ENCODE measurements around the gene ZNF787.

DNA sequence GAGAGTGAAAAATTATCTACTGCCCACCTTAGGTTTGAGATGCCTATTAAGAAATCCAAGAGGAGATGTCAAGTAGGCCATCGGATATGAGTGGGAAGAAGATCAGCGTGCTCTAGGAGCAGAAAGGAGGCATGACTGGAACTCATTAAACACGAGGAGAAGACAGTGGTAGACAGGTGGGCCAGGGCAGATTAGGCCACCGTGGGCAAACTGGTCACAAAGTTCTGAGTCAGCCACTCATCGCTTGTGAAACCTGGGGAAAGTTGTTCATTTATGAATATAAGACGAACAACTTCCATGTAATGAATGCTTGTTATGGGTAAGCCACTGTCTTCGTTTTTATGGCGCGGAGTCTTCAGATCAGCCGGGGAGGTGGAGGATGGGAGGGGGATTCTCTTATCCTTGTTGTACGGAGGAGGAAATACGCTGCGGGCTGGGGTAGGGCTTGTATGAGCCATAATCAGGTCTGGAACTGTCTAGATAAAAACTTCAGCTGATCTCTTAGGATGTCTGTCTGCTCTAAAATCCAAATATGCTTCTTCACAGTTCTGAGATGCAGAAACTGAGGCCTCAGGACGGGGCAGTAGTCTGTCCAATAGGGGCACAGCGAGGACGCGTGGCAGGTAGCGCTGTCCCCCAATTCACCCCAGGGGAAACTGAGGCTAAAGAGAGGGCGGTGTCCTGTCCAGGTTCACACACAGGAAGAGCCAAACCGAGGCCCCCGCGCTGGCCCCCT lies 18.9 kb upstream of the ZNF787 start:
- TF ChIP-seq, protein P1, sequence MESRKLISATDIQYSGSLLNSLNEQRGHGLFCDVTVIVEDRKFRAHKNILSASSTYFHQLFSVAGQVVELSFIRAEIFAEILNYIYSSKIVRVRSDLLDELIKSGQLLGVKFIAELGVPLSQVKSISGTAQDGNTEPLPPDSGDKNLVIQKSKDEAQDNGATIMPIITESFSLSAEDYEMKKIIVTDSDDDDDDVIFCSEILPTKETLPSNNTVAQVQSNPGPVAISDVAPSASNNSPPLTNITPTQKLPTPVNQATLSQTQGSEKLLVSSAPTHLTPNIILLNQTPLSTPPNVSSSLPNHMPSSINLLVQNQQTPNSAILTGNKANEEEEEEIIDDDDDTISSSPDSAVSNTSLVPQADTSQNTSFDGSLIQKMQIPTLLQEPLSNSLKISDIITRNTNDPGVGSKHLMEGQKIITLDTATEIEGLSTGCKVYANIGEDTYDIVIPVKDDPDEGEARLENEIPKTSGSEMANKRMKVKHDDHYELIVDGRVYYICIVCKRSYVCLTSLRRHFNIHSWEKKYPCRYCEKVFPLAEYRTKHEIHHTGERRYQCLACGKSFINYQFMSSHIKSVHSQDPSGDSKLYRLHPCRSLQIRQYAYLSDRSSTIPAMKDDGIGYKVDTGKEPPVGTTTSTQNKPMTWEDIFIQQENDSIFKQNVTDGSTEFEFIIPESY (CRISPR knock-in tag; IDR thresholded peaks at IDR 0.05): no peak
- TF ChIP-seq, protein P2, sequence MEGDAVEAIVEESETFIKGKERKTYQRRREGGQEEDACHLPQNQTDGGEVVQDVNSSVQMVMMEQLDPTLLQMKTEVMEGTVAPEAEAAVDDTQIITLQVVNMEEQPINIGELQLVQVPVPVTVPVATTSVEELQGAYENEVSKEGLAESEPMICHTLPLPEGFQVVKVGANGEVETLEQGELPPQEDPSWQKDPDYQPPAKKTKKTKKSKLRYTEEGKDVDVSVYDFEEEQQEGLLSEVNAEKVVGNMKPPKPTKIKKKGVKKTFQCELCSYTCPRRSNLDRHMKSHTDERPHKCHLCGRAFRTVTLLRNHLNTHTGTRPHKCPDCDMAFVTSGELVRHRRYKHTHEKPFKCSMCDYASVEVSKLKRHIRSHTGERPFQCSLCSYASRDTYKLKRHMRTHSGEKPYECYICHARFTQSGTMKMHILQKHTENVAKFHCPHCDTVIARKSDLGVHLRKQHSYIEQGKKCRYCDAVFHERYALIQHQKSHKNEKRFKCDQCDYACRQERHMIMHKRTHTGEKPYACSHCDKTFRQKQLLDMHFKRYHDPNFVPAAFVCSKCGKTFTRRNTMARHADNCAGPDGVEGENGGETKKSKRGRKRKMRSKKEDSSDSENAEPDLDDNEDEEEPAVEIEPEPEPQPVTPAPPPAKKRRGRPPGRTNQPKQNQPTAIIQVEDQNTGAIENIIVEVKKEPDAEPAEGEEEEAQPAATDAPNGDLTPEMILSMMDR (CRISPR knock-in tag; IDR thresholded peaks at IDR 0.05): no peak

Data from HepG2 (cell line).